Transverse colon (tissue), 4 donors: ENCODE data around the gene TECTA. TPM values are rescaled to one million over a fixed set of nuclear protein-coding genes. Genes with fewer than 3 reads are reported as not detected.

Experiments
- DNase-seq: peaks from one replicate; pipeline ENCODE4 v3.0.0-alpha.2; 2019
- H3K27ac ChIP-seq, 4 donors: fragments of 200-600 bp; sonication (generic); 2 replicates each; pipeline ENCODE4 v1.5.1; 2016 to 2018; ENCODE audit warnings: inconsistent platforms in 4 of 4
- H3K27me3 ChIP-seq: fragments of 200-600 bp; sonication (generic); 2 replicates; pipeline ENCODE4 v1.5.1; 2017; ENCODE audit warnings: inconsistent platforms
- H3K36me3 ChIP-seq, 4 donors: fragments of 200-600 bp; sonication (generic); 2 replicates each; pipeline ENCODE4 v1.5.1; 2017 to 2019; ENCODE audit warnings: inconsistent platforms in 4 of 4
- H3K4me1 ChIP-seq, 4 donors: fragments of 200-600 bp; sonication (generic); 2 replicates each; pipeline ENCODE4 v1.5.1; 2017 to 2020; ENCODE audit warnings: inconsistent platforms in 4 of 4
- H3K4me3 ChIP-seq, 4 donors: fragments of 200-600 bp; sonication (generic); 1 replicate in 1 of 4; 2 replicates in 3 of 4; pipeline versions ENCODE4 v1.5.1 to v1.6.1; 2017 to 2019; ENCODE audit warnings: inconsistent platforms in 4 of 4
- H3K9me3 ChIP-seq, 2 donors: fragments of 200-600 bp; sonication (generic); 2 replicates each; pipeline ENCODE4 v1.5.1; 2017 to 2019; ENCODE audit warnings: inconsistent platforms in 2 of 2
- CTCF ChIP-seq, 5 experiments: fragments of 200-600 bp in 3 of 5; fragments of 450-650 bp in 2 of 5; sonication (generic) in 3 of 5; IDR thresholded peaks; 1 replicate in 2 of 5; 2 replicates in 3 of 5; pipeline ENCODE4 v1.5.1; 2016 to 2017; ENCODE audit warnings: antibody characterized with exemption in 5 of 5, inconsistent platforms in 3 of 5, mild to moderate bottlenecking in 2 of 5, moderate library complexity in 1 of 5
- EP300 ChIP-seq: sonication (generic); formaldehyde crosslinking; IDR thresholded peaks from one replicate; pipeline ENCODE4 v1.6.1; 2017; ENCODE audit warnings: antibody characterized with exemption, low read depth
- POLR2A ChIP-seq: fragments of 450-650 bp; IDR thresholded peaks from one replicate; pipeline ENCODE4 v1.6.1; 2016; ENCODE audit warnings: antibody characterized with exemption, mild to moderate bottlenecking, moderate library complexity
- POLR2AphosphoS5 ChIP-seq, 3 donors: sonication (generic); formaldehyde crosslinking; IDR thresholded peaks; one replicate each; pipeline ENCODE4 v1.6.1; 2016; ENCODE audit warnings: antibody characterized with exemption in 3 of 3
- WGBS, 2 donors: methylation state at CpG; one replicate each; pipeline ENCODE4 v1.1.5; 2018; ENCODE audit warnings: low coverage in 1 of 2; 5-methylcytosine and 5-hydroxymethylcytosine counted together
- in situ Hi-C, 4 donors: fragments of 200-750 bp; cut with MboI; loops; one replicate each; pipeline versions ENCODE4 v1.15.0 to v1.15.1; 2017; ENCODE audit warnings: low sequenced_read_pairs in 3 of 4, low pct_ligation_motif_present in 1 of 4, low pct_unique_long_range_greater_than_20kb in 1 of 4
- intact Hi-C: fragments of 100-400 bp; cut with DNase I; formaldehyde crosslinking; loops from one replicate; pipeline ENCODE4 v1.15.1; 2023; ENCODE audit warnings: low total_unique reads
- total RNA-seq, 4 donors: library from RNA; depleted of rRNA; stranded (reverse); fragments of >200 nt; gene quantifications; one replicate each; pipeline ENCODE4 v1.1.0, GENCODE V29; 2016

The TECTA gene
- total RNA-seq, 4 donors from 2014 or later: 0.20 to 1.1 (median 0.44) TPM

DNA sequence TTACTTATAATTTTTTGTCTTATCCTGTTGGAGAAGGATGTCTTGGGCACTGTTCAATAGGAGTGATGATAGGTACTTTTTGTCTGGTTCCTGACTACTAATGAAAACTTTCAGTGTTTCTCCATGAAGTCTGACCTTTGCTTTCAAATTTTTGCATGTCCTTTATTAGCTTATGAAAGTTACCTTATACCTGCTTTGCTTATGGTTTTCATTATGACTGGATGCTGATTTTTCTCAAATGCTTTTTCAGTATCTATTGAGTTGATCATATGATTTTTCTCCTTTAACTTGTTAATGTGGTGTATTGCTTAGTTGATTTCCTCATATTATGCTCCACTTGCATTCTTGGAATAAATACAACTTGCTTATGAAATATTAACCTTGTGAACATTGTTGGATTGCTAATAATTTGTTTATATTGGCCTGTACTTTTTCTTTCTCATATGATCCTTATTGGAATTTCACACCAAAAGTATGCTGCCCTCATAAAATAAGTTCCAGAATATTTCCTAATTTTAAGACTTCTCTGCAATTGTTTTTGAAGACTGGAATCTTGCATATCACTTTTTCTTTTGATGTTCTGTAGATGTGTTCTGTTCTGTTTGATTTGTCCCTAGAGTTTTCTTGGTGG is 106.6 kb downstream of the TECTA start:
- Histone ChIP-seq H3K36me3 (no peaks in the 10 kb centered on the region), H3K4me1 (peaks cover 0 to 19% (median 6%) of the 10 kb centered on the region in 4 donors), H3K27ac (no peak overlapping the region), H3K27me3 (no peaks in the 10 kb centered on the region), H3K9me3 (no peaks in the 10 kb centered on the region), H3K4me3 (no peak overlapping the region)
- TF ChIP-seq EP300 (no peak), POLR2AphosphoS5 (IDR thresholded peaks at IDR 0.05) (no peak), CTCF (IDR thresholded peaks at IDR 0.05) (no peak), POLR2A (no peak)
- in situ Hi-C loops (no loop called here), intact Hi-C loops (no loop called here)
- DNase-seq: no peak

GRCh38 chr11:121210445-121211080 is 109.5 kb downstream of the TECTA start:
- intact Hi-C loops (no loop called here), in situ Hi-C loops (no loop called here)
- H3K27me3 ChIP-seq: no peaks in the 10 kb centered on the region
- DNase-seq: no peak
- no peaks in the 10 kb centered on the region for H3K9me3 ChIP-seq
- TF ChIP-seq POLR2AphosphoS5 (IDR thresholded peaks at IDR 0.05) (no peak), POLR2A (no peak), EP300 (no peak), CTCF (IDR thresholded peaks at IDR 0.05) (no peak)
- no peak overlapping the region for H3K27ac ChIP-seq
- no peak overlapping the region for H3K4me3 ChIP-seq
- no peaks in the 10 kb centered on the region for H3K36me3 ChIP-seq
- H3K4me1 ChIP-seq: peaks cover 0 to 19% (median 6%) of the 10 kb centered on the region in 4 donors

DNA sequence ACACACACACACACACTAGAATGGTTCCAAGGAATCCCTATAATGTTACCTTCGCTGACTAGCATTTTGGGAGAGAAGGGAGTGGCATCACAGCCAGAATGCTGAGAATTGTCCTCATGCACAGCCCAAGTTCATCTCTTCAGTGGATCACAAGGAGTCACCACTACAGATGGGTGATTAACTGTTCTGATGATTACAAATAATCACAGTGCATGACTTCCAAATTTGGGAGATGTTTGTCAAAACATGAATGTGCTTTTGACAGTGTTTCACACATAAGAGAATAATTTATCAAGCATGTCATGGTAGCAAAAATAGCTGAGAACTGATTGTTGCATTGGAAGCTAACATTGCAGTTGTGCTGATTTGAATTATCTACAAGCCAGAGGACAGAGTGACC is 110.6 kb downstream of the TECTA start:
- intact Hi-C loops: no loop called here
- Histone ChIP-seq H3K4me1 (peaks cover 0 to 12% (median 5%) of the 10 kb centered on the region in 4 donors), H3K9me3 (no peaks in the 10 kb centered on the region), H3K27ac (no peak overlapping the region), H3K4me3 (no peak overlapping the region), H3K36me3 (no peaks in the 10 kb centered on the region), H3K27me3 (no peaks in the 10 kb centered on the region)
- in situ Hi-C loops: no loop called here
- TF ChIP-seq POLR2A: no peak
- no peak for TF ChIP-seq EP300
- TF ChIP-seq CTCF (IDR thresholded peaks at IDR 0.05): no peak
- TF ChIP-seq POLR2AphosphoS5 (IDR thresholded peaks at IDR 0.05): no peak
- 80 to 86% methylated on average over 1 of the region's 1 CpG for WGBS, 2 donors
- no peak for DNase-seq

GRCh38 chr11:121212536-121213361 is 111.7 kb downstream of the TECTA start:
- Histone ChIP-seq H3K36me3 (no peaks in the 10 kb centered on the region), H3K27me3 (no peaks in the 10 kb centered on the region), H3K4me1 (peaks cover 0 to 1% (median 0%) of the 10 kb centered on the region in 4 donors), H3K9me3 (no peaks in the 10 kb centered on the region), H3K4me3 (no peak overlapping the region), H3K27ac (no peak overlapping the region)
- in situ Hi-C loops: no loop called here
- intact Hi-C loops: no loop called here
- DNase-seq: no peak
- 81% methylated on average over 3 of the region's 3 CpGs; no CpG with 5 or more reads in 1 of the 2 donors for WGBS, 2 donors
- no peak for TF ChIP-seq POLR2AphosphoS5 (IDR thresholded peaks at IDR 0.05)
- TF ChIP-seq EP300: no peak
- no peak for TF ChIP-seq POLR2A
- TF ChIP-seq CTCF (IDR thresholded peaks at IDR 0.05): no peak
